Right lobe of liver (tissue), 4 donors: ENCODE data around the gene RAD18.

ENCODE experiments used
- CTCF ChIP-seq, 4 donors: fragments of 200-600 bp in 3 of 4; fragments of 450-650 bp in 1 of 4; IDR thresholded peaks; one replicate each; pipeline versions ENCODE4 v1.5.1 to v1.8.0; 2016 to 2022; ENCODE audit warnings: antibody characterized with exemption in 4 of 4, mild to moderate bottlenecking in 2 of 4
- POLR2A ChIP-seq: fragments of 450-650 bp; IDR thresholded peaks from one replicate; pipeline ENCODE4 v1.6.1; 2017; ENCODE audit warnings: antibody characterized with exemption, mild to moderate bottlenecking
- donor health status: DM: no; HTN: no; CAD: no.
- donor health status: DM: no; HTN: no; CAD: no.
- donor health status: DM: no; HTN: yes; CAD: no.

GRCh38 chr3:8931342-8931741, 31.9 kb downstream of the RAD18 start:
- TF ChIP-seq CTCF (IDR thresholded peaks at IDR 0.05) = no peak
- TF ChIP-seq POLR2A = no peak
